Midbrain (tissue), 1 donor: ENCODE results near the gene ASB1.

ENCODE experiments used
- DNase-seq: peaks from one replicate; lab custom pipeline; 2025; lab: John Stamatoyannopoulos, UW

Gene ASB1

GRCh38 chr2:238426568-238427434 is at the start of gene ASB1:
ASB1 (plus strand) TSS chr2:238426927; CDS start chr2:238427071, 144 bp downstream.
- peak; percentile 62 for DNase-seq

GRCh38 chr2:238378230-238379095 is 48.3 kb upstream of the ASB1 start:
- DNase-seq, result no peak

- DNase-seq, result no peak
Observed at GRCh38 chr2:238379096-238379810, 47.5 kb upstream of the ASB1 start.

- DNase-seq, result no peak
Observed at GRCh38 chr2:238380336-238380735, 46.4 kb upstream of the ASB1 start.

- DNase-seq, result no peak
Observed at GRCh38 chr2:238380785-238381184, 45.9 kb upstream of the ASB1 start.

- no peak for DNase-seq
Observed at GRCh38 chr2:238381341-238382115, 45.2 kb upstream of the ASB1 start.

- no peak for DNase-seq
Observed at GRCh38 chr2:238382381-238382781, 44.3 kb upstream of the ASB1 start.

- DNase-seq, result no peak
Observed at GRCh38 chr2:238383135-238383534, 43.6 kb upstream of the ASB1 start.

- DNase-seq, result no peak
Observed at GRCh38 chr2:238383743-238384380, 42.9 kb upstream of the ASB1 start.

- DNase-seq, result no peak
Observed at GRCh38 chr2:238387332-238387731, 39.4 kb upstream of the ASB1 start.

- no peak for DNase-seq
Observed at GRCh38 chr2:238388794-238389193, 37.9 kb upstream of the ASB1 start.

- DNase-seq, result no peak
Observed at GRCh38 chr2:238389988-238390589, 36.6 kb upstream of the ASB1 start.

- no peak for DNase-seq
Observed at GRCh38 chr2:238391042-238391689, 35.6 kb upstream of the ASB1 start.

GRCh38 chr2:238396663-238397062 is 30.1 kb upstream of the ASB1 start:
- DNase-seq, result no peak

- DNase-seq, result no peak
Observed at GRCh38 chr2:238397356-238397755, 29.4 kb upstream of the ASB1 start.

GRCh38 chr2:238398577-238398976 is 28.1 kb upstream of the ASB1 start:
- DNase-seq, result no peak

GRCh38 chr2:238399094-238399493 is 27.6 kb upstream of the ASB1 start:
- DNase-seq, result no peak

GRCh38 chr2:238401551-238401950 is 25.2 kb upstream of the ASB1 start:
- DNase-seq, result no peak

GRCh38 chr2:238403632-238404405 is 22.9 kb upstream of the ASB1 start:
- DNase-seq, result no peak
